Activated CD4-positive, alpha-beta T cell treated with anti-CD3 and anti-CD28 coated beads for 24 hours (primary cell): ENCODE measurements around the gene FANCE.

Source experiments
- DNase-seq, 2 donors: peaks; one replicate each; pipeline ENCODE4 v3.0.0-alpha.2; 2020; ENCODE audit warnings: low read depth in 2 of 2

The FANCE gene

GRCh38 chr6:35483893-35484645 is 31.9 kb downstream of the FANCE start:
- no peak for DNase-seq

GRCh38 chr6:35484921-35485392 is 32.8 kb downstream of the FANCE start:
- DNase-seq = no peak

GRCh38 chr6:35485402-35485877 is 33.3 kb downstream of the FANCE start:
- no peak for DNase-seq

- DNase-seq = no peak
Measured at GRCh38 chr6:35486005-35486925, 34.1 kb downstream of the FANCE start.

GRCh38 chr6:35487658-35488516 is 35.7 kb downstream of the FANCE start:
- no peak for DNase-seq

- no peak for DNase-seq
Measured at GRCh38 chr6:35488517-35488862, 36.4 kb downstream of the FANCE start.

- no peak for DNase-seq
Measured at GRCh38 chr6:35489066-35489465, 36.9 kb downstream of the FANCE start.

- DNase-seq = no peak
Measured at GRCh38 chr6:35489995-35490791, 38.1 kb downstream of the FANCE start.

GRCh38 chr6:35490821-35491557 is 38.9 kb downstream of the FANCE start:
- DNase-seq = no peak

- DNase-seq = no peak
Measured at GRCh38 chr6:35491558-35492257, 39.6 kb downstream of the FANCE start.

- no peak for DNase-seq
Measured at GRCh38 chr6:35492258-35492973, 40.3 kb downstream of the FANCE start.

GRCh38 chr6:35492974-35493284 is 40.8 kb downstream of the FANCE start:
- no peak for DNase-seq

GRCh38 chr6:35493307-35493983 is 41.3 kb downstream of the FANCE start:
- no peak for DNase-seq

- no peak for DNase-seq
Measured at GRCh38 chr6:35494161-35494563, 42.0 kb downstream of the FANCE start.

- no peak for DNase-seq
Measured at GRCh38 chr6:35495258-35496035, 43.3 kb downstream of the FANCE start.

- DNase-seq = no peak
Measured at GRCh38 chr6:35496036-35496840, 44.1 kb downstream of the FANCE start.
